Testis (tissue), 2 donors: ENCODE results near the gene CYGB.

Source experiments
- POLR2A ChIP-seq: fragments of 450-650 bp; IDR thresholded peaks from one replicate; pipeline ENCODE4 v1.6.1; 2017; ENCODE audit warnings: antibody characterized with exemption, mild to moderate bottlenecking, moderate library complexity
- TF ChIP-seq, protein P1 (sequence below), 3 experiments: fragments of 450-650 bp in 2 of 3; fragments of 200-600 bp in 1 of 3; sonication (generic) in 1 of 3; IDR thresholded peaks; one replicate each; pipeline ENCODE4 v1.5.1; 2016 to 2019; ENCODE audit warnings: antibody characterized with exemption in 3 of 3, mild to moderate bottlenecking in 2 of 3, moderate library complexity in 1 of 3

DNA sequence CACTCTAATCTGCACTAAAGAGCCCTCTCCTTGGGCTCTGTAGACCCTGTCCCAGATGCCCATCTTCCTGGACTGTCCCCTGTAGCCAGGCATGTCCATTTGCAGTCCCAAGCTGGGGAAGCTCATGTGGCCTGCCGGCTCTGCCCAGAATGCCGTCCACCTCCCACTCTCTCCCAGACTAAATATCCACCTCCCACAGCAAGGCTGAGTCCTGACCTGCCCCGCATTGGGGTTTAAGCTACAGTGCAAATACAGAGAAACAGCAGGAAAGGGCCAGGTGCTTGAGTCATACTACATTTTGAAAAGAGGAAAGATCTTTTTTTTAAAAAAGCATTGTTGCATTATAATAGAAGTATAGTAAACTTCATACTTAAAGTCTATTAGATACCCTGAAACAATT, 45.2 kb upstream of the CYGB start:
- TF ChIP-seq, protein P1, sequence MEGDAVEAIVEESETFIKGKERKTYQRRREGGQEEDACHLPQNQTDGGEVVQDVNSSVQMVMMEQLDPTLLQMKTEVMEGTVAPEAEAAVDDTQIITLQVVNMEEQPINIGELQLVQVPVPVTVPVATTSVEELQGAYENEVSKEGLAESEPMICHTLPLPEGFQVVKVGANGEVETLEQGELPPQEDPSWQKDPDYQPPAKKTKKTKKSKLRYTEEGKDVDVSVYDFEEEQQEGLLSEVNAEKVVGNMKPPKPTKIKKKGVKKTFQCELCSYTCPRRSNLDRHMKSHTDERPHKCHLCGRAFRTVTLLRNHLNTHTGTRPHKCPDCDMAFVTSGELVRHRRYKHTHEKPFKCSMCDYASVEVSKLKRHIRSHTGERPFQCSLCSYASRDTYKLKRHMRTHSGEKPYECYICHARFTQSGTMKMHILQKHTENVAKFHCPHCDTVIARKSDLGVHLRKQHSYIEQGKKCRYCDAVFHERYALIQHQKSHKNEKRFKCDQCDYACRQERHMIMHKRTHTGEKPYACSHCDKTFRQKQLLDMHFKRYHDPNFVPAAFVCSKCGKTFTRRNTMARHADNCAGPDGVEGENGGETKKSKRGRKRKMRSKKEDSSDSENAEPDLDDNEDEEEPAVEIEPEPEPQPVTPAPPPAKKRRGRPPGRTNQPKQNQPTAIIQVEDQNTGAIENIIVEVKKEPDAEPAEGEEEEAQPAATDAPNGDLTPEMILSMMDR (IDR thresholded peaks at IDR 0.05) = no peak
- no peak for TF ChIP-seq POLR2A
